Mucosa of descending colon (tissue), 3 donors: Measurements from ENCODE around the gene CSF2. TPM values are rescaled to one million over a fixed set of nuclear protein-coding genes. Genes with fewer than 3 reads are reported as not detected.

Experiments used
- ATAC-seq: fragments of 200-7000 bp; cut with Tn5 transposase; one replicate; pipeline ENCODE4 v1.9.1; 2020; ENCODE audit warnings: mild to moderate bottlenecking, moderate library complexity
- DNase-seq, 3 donors: peaks; one replicate each; pipeline ENCODE4 v3.0.0-alpha.2; 2020
- H3K36me3 ChIP-seq: fragments of 200-600 bp; one replicate; pipeline ENCODE4 v1.8.0; 2021; ENCODE audit warnings: low read depth, mild to moderate bottlenecking
- H3K4me1 ChIP-seq: fragments of 200-600 bp; one replicate; pipeline ENCODE4 v1.8.0; 2021; ENCODE audit warnings: low read depth, mild to moderate bottlenecking
- H3K4me3 ChIP-seq: fragments of 200-600 bp; one replicate; pipeline ENCODE4 v1.8.0; 2021; ENCODE audit warnings: mild to moderate bottlenecking
- H3K9me3 ChIP-seq: fragments of 200-600 bp; one replicate; pipeline ENCODE4 v1.8.0; 2021; ENCODE audit warnings: mild to moderate bottlenecking
- CTCF ChIP-seq: fragments of 200-600 bp; IDR thresholded peaks from one replicate; pipeline ENCODE4 v1.8.0; 2022; ENCODE audit warnings: antibody characterized with exemption, mild to moderate bottlenecking
- intact Hi-C, 2 donors: fragments of 100-400 bp; cut with DNase I in 1 of 2; cut with micrococcal nuclease in 1 of 2; formaldehyde crosslinking; loops; one replicate each; pipeline versions ENCODE4 v1.11.0 to v1.11.1; 2022; cut with DNase I, micrococcal nuclease
- total RNA-seq, 3 donors: library from RNA; stranded (reverse); fragmentation: NEBNext Ultra II Directional in 2 of 3; extraction: Animal tissue kit (Norgen Biotek cat#: 25700) in 2 of 3; gene quantifications; one replicate each; pipeline versions ENCODE4 v1.2.1 to v1.2.4, GENCODE V29; 2021 to 2023
- donor health status: DM: no; HTN: no; CAD: no; lungs with moderate emphysema.
- donor health status: DM: no; HTN: no; CAD: no.
- donor health status: DM: no; HTN: yes; CAD: no.

CSF2 gene
- total RNA-seq, 3 donors from 2014 or later: not detected

- no peak for TF ChIP-seq CTCF
- peak in 2 of 3 donors; percentile 25 to 40 for DNase-seq
These were observed 14.4 kb upstream of the CSF2 start for GRCh38 chr5:132059043-132059695.

GRCh38 chr5:132059696-132060500, 13.7 kb upstream of the CSF2 start:
- intact Hi-C loops: no loop called here
- H3K9me3 ChIP-seq: no peaks in the 10 kb centered on the region
- H3K4me1 ChIP-seq: peaks cover 2% of the 10 kb centered on the region
- DNase-seq (peak in 1 of 3 donors; percentile 24), ATAC-seq (no peak)
- no peak for TF ChIP-seq CTCF
- no peak overlapping the region for H3K4me3 ChIP-seq
- H3K36me3 ChIP-seq: no peaks in the 10 kb centered on the region

More at GRCh38 chr5:132059043-132059695, 14.4 kb upstream of the CSF2 start:
- intact Hi-C loops: no loop called here
- Histone ChIP-seq H3K36me3 (no peaks in the 10 kb centered on the region), H3K9me3 (no peaks in the 10 kb centered on the region), H3K4me3 (no peak overlapping the region), H3K4me1 (peaks cover 2% of the 10 kb centered on the region)
- ATAC-seq: peak; percentile 23

- intact Hi-C loops: no loop called here
- peak in 1 of 3 donors; percentile 37 for DNase-seq
- no peak within 1 kb of the TSS for H3K4me3 ChIP-seq
- ATAC-seq: no peak
- H3K9me3 ChIP-seq: no peaks in the 10 kb centered on the region
- no peak for TF ChIP-seq CTCF
- H3K36me3 ChIP-seq: no peaks in the 10 kb centered on the region
- H3K4me1 ChIP-seq: peaks cover 2% of the 10 kb centered on the region
These were observed 13.0 kb upstream of the CSF2 start, which contains the start of gene IL3 for GRCh38 chr5:132060501-132061161. IL3 (plus strand) TSS chr5:132060655; CDS start chr5:132060707, 52 bp downstream.

- no peaks in the 10 kb centered on the region for H3K9me3 ChIP-seq
- H3K4me1 ChIP-seq: peaks cover 2% of the 10 kb centered on the region
- no peaks in the 10 kb centered on the region for H3K36me3 ChIP-seq
- no peak overlapping the region for H3K4me3 ChIP-seq
- DNase-seq (peak; percentile 56 to 88 (median 82)), ATAC-seq (peak; percentile 76)
- TF ChIP-seq CTCF: peak; percentile 98
- intact Hi-C loops: no loop called here
These were observed 10.3 kb upstream of the CSF2 start for GRCh38 chr5:132063090-132063911.

- no peak for TF ChIP-seq CTCF
- Histone ChIP-seq H3K9me3 (no peaks in the 10 kb centered on the region), H3K4me1 (peaks cover 2% of the 10 kb centered on the region), H3K4me3 (no peak overlapping the region), H3K36me3 (no peaks in the 10 kb centered on the region)
- intact Hi-C loops: no loop called here
- no peak for ATAC-seq
- DNase-seq: peak in 1 of 3 donors; percentile 33
These were observed 9.4 kb upstream of the CSF2 start for GRCh38 chr5:132064140-132064539.
